ENCODE results near the gene XCR1.

The XCR1 gene

DNA sequence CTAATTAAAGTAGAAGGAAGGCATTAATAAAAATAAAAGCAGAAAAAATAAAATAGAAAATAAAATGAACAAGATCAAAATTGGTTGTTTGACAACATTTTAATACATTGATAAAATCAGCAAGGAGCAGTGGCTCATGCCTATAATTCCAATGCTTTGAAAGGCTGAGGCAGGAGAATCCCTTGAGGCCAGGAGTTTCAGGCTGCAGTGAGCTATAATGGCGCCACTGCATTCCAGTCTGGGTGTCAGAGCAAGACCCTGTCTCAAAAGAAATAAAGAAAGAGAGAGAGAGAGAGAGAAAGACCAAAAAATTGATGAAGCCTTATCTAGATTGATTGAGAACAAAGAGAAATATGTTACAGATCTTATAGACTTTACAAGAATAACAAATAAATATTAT, 2.1 kb downstream of the XCR1 start:
- Histone ChIP-seq H3K27ac (ENCODE audit: low read depth, low read length) (no peak overlapping the region), H3K36me3 (ENCODE audit: low read length) (no peaks in the 10 kb centered on the region), H4K20me1 (ENCODE audit: low read depth, low read length) (no peaks in the 10 kb centered on the region), H3K9me2 (replicated peaks; ENCODE audit: insufficient read depth, low read length) (no peaks in the 10 kb centered on the region), H2AFZ (ENCODE audit: low read depth, low read length, severe bottlenecking) (no peak overlapping the region), H3K27me3 (ENCODE audit: low read length) (no peaks in the 10 kb centered on the region), H3K9ac (ENCODE audit: low read length) (no peak overlapping the region), H3K4me3 (ENCODE audit: insufficient read depth, low read length, poor library complexity, severe bottlenecking) (no peak overlapping the region), H3K9me3 (ENCODE audit: insufficient read depth, low read length) (peaks cover 12% of the 10 kb centered on the region; the same call in 1 of the 2 replicates), H3K79me2 (ENCODE audit: insufficient read depth, low read length) (no peaks in the 10 kb centered on the region), H3K4me2 (ENCODE audit: low read depth, low read length, poor library complexity, severe bottlenecking) (no peak overlapping the region), H3F3A (ENCODE audit: insufficient read depth) (no peaks in the 10 kb centered on the region)
- TF ChIP-seq, protein P1, sequence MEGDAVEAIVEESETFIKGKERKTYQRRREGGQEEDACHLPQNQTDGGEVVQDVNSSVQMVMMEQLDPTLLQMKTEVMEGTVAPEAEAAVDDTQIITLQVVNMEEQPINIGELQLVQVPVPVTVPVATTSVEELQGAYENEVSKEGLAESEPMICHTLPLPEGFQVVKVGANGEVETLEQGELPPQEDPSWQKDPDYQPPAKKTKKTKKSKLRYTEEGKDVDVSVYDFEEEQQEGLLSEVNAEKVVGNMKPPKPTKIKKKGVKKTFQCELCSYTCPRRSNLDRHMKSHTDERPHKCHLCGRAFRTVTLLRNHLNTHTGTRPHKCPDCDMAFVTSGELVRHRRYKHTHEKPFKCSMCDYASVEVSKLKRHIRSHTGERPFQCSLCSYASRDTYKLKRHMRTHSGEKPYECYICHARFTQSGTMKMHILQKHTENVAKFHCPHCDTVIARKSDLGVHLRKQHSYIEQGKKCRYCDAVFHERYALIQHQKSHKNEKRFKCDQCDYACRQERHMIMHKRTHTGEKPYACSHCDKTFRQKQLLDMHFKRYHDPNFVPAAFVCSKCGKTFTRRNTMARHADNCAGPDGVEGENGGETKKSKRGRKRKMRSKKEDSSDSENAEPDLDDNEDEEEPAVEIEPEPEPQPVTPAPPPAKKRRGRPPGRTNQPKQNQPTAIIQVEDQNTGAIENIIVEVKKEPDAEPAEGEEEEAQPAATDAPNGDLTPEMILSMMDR (IDR thresholded peaks at IDR 0.05; ENCODE audit: insufficient read depth, low read length, poor library complexity, severe bottlenecking) = no peak
- TF ChIP-seq EZH2phosphoT487 (conservative IDR thresholded peaks at IDR 0.05; ENCODE audit: low read length) = no peak

DNA sequence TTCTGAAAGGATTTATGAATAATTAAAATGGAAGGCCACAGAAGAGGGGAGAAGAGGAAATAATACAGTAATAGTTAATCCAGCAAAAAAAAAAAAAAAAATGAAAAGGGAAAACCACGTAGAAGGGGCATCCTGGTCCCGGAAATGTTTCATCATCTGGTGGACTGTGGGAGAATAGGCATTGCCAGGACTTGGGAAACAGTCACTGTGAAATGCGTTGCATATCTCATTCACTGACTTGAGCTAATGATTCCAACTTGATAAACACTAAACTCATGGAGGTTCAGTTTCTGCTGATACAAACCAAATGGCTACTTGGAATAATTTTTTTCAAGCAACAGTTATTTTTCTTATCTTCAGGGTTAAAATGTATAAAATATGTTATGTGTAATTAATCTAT, 3.2 kb downstream of the XCR1 start:
- Histone ChIP-seq H3K27me3 (ENCODE audit: low read length) (no peaks in the 10 kb centered on the region), H3K9ac (ENCODE audit: low read length) (no peak overlapping the region), H4K20me1 (ENCODE audit: low read depth, low read length) (no peaks in the 10 kb centered on the region), H3F3A (ENCODE audit: insufficient read depth) (no peaks in the 10 kb centered on the region), H3K4me3 (ENCODE audit: insufficient read depth, low read length, poor library complexity, severe bottlenecking) (no peak overlapping the region), H3K79me2 (ENCODE audit: insufficient read depth, low read length) (no peaks in the 10 kb centered on the region), H3K9me2 (replicated peaks; ENCODE audit: insufficient read depth, low read length) (no peaks in the 10 kb centered on the region), H3K27ac (ENCODE audit: low read depth, low read length) (no peak overlapping the region), H3K9me3 (ENCODE audit: insufficient read depth, low read length) (peaks cover 12% of the 10 kb centered on the region; the same call in 1 of the 2 replicates), H2AFZ (ENCODE audit: low read depth, low read length, severe bottlenecking) (no peak overlapping the region), H3K36me3 (ENCODE audit: low read length) (no peaks in the 10 kb centered on the region), H3K4me2 (ENCODE audit: low read depth, low read length, poor library complexity, severe bottlenecking) (no peak overlapping the region)
- TF ChIP-seq EZH2phosphoT487 (conservative IDR thresholded peaks at IDR 0.05; ENCODE audit: low read length) = no peak
- TF ChIP-seq, protein P1 (IDR thresholded peaks at IDR 0.05; ENCODE audit: insufficient read depth, low read length, poor library complexity, severe bottlenecking) = no peak

DNA sequence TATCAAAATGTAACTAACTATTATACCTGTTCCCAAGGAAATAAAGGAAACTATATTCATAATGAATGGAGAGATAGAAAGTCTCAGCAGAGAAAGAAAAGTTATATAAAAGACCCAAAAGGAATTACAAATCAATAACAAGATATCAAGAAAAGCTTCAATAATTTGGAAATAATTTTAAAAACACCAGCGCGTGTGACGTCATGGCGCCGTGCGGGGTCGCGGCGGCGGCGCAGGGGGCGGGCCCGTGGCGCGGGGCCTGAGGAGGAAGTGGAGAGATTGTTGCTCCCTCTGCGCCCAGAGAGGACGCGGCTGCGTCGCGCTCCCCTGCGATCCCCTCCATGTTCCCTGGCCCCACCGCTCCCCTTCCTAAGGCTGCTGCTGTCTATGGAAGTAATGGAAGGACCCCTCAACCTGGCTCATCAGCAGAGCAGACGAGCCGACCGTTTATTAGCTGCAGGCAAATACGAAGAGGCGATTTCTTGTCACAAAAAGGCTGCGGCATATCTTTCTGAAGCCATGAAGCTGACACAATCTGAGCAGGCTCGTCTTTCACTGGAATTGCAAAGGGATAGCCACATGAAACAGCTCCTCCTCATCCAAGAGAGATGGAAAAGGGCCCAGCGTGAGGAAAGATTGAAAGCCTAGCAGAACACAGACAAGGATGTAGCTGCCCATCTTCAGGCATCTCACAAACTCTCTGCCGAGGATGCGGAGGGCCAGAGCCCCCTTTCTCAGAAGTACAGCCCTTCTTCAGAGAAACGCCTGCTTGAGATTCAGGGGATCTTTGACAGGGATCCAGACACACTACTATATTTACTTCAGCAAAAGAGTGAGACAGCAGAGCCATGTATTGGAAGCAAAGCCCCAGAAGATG, 4.1 kb downstream of the XCR1 start:
- TF ChIP-seq, protein P1 (IDR thresholded peaks at IDR 0.05; ENCODE audit: insufficient read depth, low read length, poor library complexity, severe bottlenecking) = no peak
- no peak for TF ChIP-seq EZH2phosphoT487 (conservative IDR thresholded peaks at IDR 0.05; ENCODE audit: low read length)
- no peak overlapping the region for H3K9ac ChIP-seq (ENCODE audit: low read length)
- H3K36me3 ChIP-seq (ENCODE audit: low read length) = no peaks in the 10 kb centered on the region
- H2AFZ ChIP-seq (ENCODE audit: low read depth, low read length, severe bottlenecking) = no peak overlapping the region
- no peaks in the 10 kb centered on the region for H3F3A ChIP-seq (ENCODE audit: insufficient read depth)
- no peak overlapping the region for H3K4me2 ChIP-seq (ENCODE audit: low read depth, low read length, poor library complexity, severe bottlenecking)
- no peak overlapping the region for H3K27ac ChIP-seq (ENCODE audit: low read depth, low read length)
- no peaks in the 10 kb centered on the region for H4K20me1 ChIP-seq (ENCODE audit: low read depth, low read length)
- H3K4me3 ChIP-seq (ENCODE audit: insufficient read depth, low read length, poor library complexity, severe bottlenecking) = no peak overlapping the region
- no peaks in the 10 kb centered on the region for H3K9me2 ChIP-seq (replicated peaks; ENCODE audit: insufficient read depth, low read length)
- H3K79me2 ChIP-seq (ENCODE audit: insufficient read depth, low read length) = no peaks in the 10 kb centered on the region
- H3K27me3 ChIP-seq (ENCODE audit: low read length) = no peaks in the 10 kb centered on the region
- H3K9me3 ChIP-seq (ENCODE audit: insufficient read depth, low read length) = peaks cover 12% of the 10 kb centered on the region; the same call in 1 of the 2 replicates

Measured in SU-DHL-6 (cell line).